Large intestine (tissue), 12 donors: ENCODE measurements around the gene ZNF366. TPM values are rescaled to one million over a fixed set of nuclear protein-coding genes. Genes with fewer than 3 reads are reported as not detected.

Experiments
- DNase-seq, 2 donors: peaks; one replicate each; pipeline versions ENCODE4 v3.0.0 to v3.0.0-alpha.2; 2013
- H3K27ac ChIP-seq: one replicate; pipeline ENCODE4 v1.5.1; 2013; ENCODE audit warnings: low read length
- H3K27me3 ChIP-seq: 2 replicates; pipeline ENCODE4 v1.6.1; 2013; ENCODE audit warnings: low read length; ENCODE audit not compliant: control insufficient read depth, insufficient read depth
- H3K36me3 ChIP-seq: 2 replicates; pipeline ENCODE4 v1.6.1; 2013; ENCODE audit warnings: low read length; ENCODE audit not compliant: control insufficient read depth, insufficient read depth
- H3K4me1 ChIP-seq: one replicate; pipeline ENCODE4 v1.6.1; 2013; ENCODE audit warnings: low read length; ENCODE audit not compliant: control insufficient read depth, insufficient read depth
- H3K4me3 ChIP-seq: one replicate; pipeline ENCODE4 v1.5.1; 2013; ENCODE audit warnings: low read length
- H3K9me3 ChIP-seq: one replicate; pipeline ENCODE4 v1.6.1; 2013; ENCODE audit warnings: mild to moderate bottlenecking, low read depth, low read length, moderate library complexity; ENCODE audit not compliant: control insufficient read depth
- WGBS: methylation state at CpG from one replicate; pipeline ENCODE4 v1.1.5; 2013; ENCODE audit warnings: low lambda C conversion rate; ENCODE audit not compliant: insufficient coverage; 5-methylcytosine and 5-hydroxymethylcytosine counted together
- long read RNA-seq, 11 donors: transcript quantifications; one replicate each; lab custom pipeline, GENCODE V29; 2026
- polyA plus RNA-seq: library from polyadenylated mRNA; unstranded; fragments of 120-200 nt; gene quantifications from one replicate; pipeline ENCODE4 v1.2.1, GENCODE V29; 2013

Gene ZNF366
- polyA plus RNA-seq = 2.1 TPM
- long read RNA-seq, donor 1 = 0 reads
- long read RNA-seq, donor 2 = 0 reads
- long read RNA-seq, donor 3 = 0 reads
- long read RNA-seq, donor 4 = 0 reads
- long read RNA-seq, donor 5, partial matches to known transcripts = 0 of 1 reads
- long read RNA-seq, donor 5, other reads (novel, unspliced or antisense) = 0 of 1 reads
- long read RNA-seq, donor 6, partial matches to known transcripts = 0 of 1 reads
- long read RNA-seq, donor 6, other reads (novel, unspliced or antisense) = 0 of 1 reads
- long read RNA-seq, donor 7 = 0 reads
- long read RNA-seq, donor 8, partial matches to known transcripts = 0 of 1 reads
- long read RNA-seq, donor 8, other reads (novel, unspliced or antisense) = 0 of 1 reads
- long read RNA-seq, donor 9 = 0 reads
- long read RNA-seq, donor 10 = 0 reads
- long read RNA-seq, donor 11 = 0 reads

GRCh38 chr5:72507231-72507906, at the start of gene ZNF366:
Gene ZNF366 (minus strand): TSS chr5:72507410. CDS start chr5:72461496, 45,914 bp downstream.
- H3K27ac ChIP-seq = no peak within 1 kb of the TSS

GRCh38 chr5:72556351-72557166, 49.3 kb upstream of the ZNF366 start:
- peak; percentile 70 to 89 for DNase-seq
- peaks cover 11% of the 10 kb centered on the region for H3K4me1 ChIP-seq
- no CpG with 5 or more reads among the region's 42 CpGs for WGBS
- no peaks in the 10 kb centered on the region for H3K36me3 ChIP-seq
- H3K4me3 ChIP-seq = peak overlapping the region; percentile 38
- H3K27me3 ChIP-seq = peaks cover 2% of the 10 kb centered on the region
- H3K27ac ChIP-seq = peak overlapping the region; percentile 65
- H3K9me3 ChIP-seq = no peaks in the 10 kb centered on the region

More at GRCh38 chr5:72507231-72507906, at the start of gene ZNF366:
- Histone ChIP-seq H3K9me3 (no peaks in the 10 kb centered on the region), H3K36me3 (no peaks in the 10 kb centered on the region), H3K4me3 (peak within 1 kb of the TSS; percentile 14), H3K27me3 (peaks cover 7% of the 10 kb centered on the region), H3K4me1 (no peaks in the 10 kb centered on the region)
- no CpG with 5 or more reads among the region's 9 CpGs for WGBS
- DNase-seq = no peak

- Histone ChIP-seq H3K4me3 (peak overlapping the region; percentile 38), H3K27ac (peak overlapping the region; percentile 65), H3K4me1 (peaks cover 11% of the 10 kb centered on the region), H3K9me3 (no peaks in the 10 kb centered on the region), H3K36me3 (no peaks in the 10 kb centered on the region), H3K27me3 (peaks cover 2% of the 10 kb centered on the region)
- WGBS = no CpG with 5 or more reads among the region's 1 CpG
- DNase-seq = peak in 1 of 2 donors; percentile 20
Observed at GRCh38 chr5:72555871-72556270, 48.7 kb upstream of the ZNF366 start.

- peaks cover 11% of the 10 kb centered on the region for H3K4me1 ChIP-seq
- no peaks in the 10 kb centered on the region for H3K9me3 ChIP-seq
- H3K4me3 ChIP-seq = no peak overlapping the region
- DNase-seq = no peak
- H3K36me3 ChIP-seq = no peaks in the 10 kb centered on the region
- H3K27me3 ChIP-seq = no peaks in the 10 kb centered on the region
- no CpG with 5 or more reads among the region's 1 CpG for WGBS
- no peak overlapping the region for H3K27ac ChIP-seq
Observed at GRCh38 chr5:72554897-72555296, 47.7 kb upstream of the ZNF366 start.

- Histone ChIP-seq H3K27ac (no peak overlapping the region), H3K4me3 (no peak overlapping the region), H3K27me3 (no peaks in the 10 kb centered on the region), H3K4me1 (peaks cover 9% of the 10 kb centered on the region), H3K9me3 (no peaks in the 10 kb centered on the region), H3K36me3 (no peaks in the 10 kb centered on the region)
- 89% methylated on average over 3 of the region's 5 CpGs for whole genome bisulfite sequencing
- no peak for DNase-seq
Observed at GRCh38 chr5:72552041-72552557, 44.9 kb upstream of the ZNF366 start.

GRCh38 chr5:72550595-72550994, 43.4 kb upstream of the ZNF366 start:
- H3K36me3 ChIP-seq = no peaks in the 10 kb centered on the region
- no peaks in the 10 kb centered on the region for H3K9me3 ChIP-seq
- no peak overlapping the region for H3K27ac ChIP-seq
- WGBS = no CpG with 5 or more reads among the region's 5 CpGs
- no peak for DNase-seq
- H3K4me3 ChIP-seq = no peak overlapping the region
- H3K27me3 ChIP-seq = no peaks in the 10 kb centered on the region
- peaks cover 1% of the 10 kb centered on the region for H3K4me1 ChIP-seq

GRCh38 chr5:72543811-72544210, 36.6 kb upstream of the ZNF366 start:
- DNase-seq = no peak
- Histone ChIP-seq H3K4me1 (no peaks in the 10 kb centered on the region), H3K4me3 (no peak overlapping the region), H3K27ac (no peak overlapping the region), H3K36me3 (no peaks in the 10 kb centered on the region), H3K9me3 (no peaks in the 10 kb centered on the region), H3K27me3 (no peaks in the 10 kb centered on the region)
- 54% methylated on average over 3 of the region's 3 CpGs for WGBS

- no peak overlapping the region for H3K27ac ChIP-seq
- H3K36me3 ChIP-seq = no peaks in the 10 kb centered on the region
- H3K27me3 ChIP-seq = no peaks in the 10 kb centered on the region
- H3K4me3 ChIP-seq = no peak overlapping the region
- DNase-seq = no peak
- H3K9me3 ChIP-seq = no peaks in the 10 kb centered on the region
- no peaks in the 10 kb centered on the region for H3K4me1 ChIP-seq
- no CpG with 5 or more reads among the region's 3 CpGs for WGBS
Observed at GRCh38 chr5:72543365-72543764, 36.2 kb upstream of the ZNF366 start.

GRCh38 chr5:72542695-72543094, 35.5 kb upstream of the ZNF366 start:
- Histone ChIP-seq H3K27ac (no peak overlapping the region), H3K4me1 (no peaks in the 10 kb centered on the region), H3K36me3 (no peaks in the 10 kb centered on the region), H3K27me3 (no peaks in the 10 kb centered on the region), H3K9me3 (no peaks in the 10 kb centered on the region), H3K4me3 (no peak overlapping the region)
- no CpG with 5 or more reads among the region's 1 CpG for WGBS
- DNase-seq = no peak
